H9 (cell line): ENCODE results near the gene RPS6KA1. TPM values are rescaled to one million over a fixed set of nuclear protein-coding genes. Genes with fewer than 3 reads are reported as not detected.

Experiments
- DNase-seq: peaks from one replicate; pipeline ENCODE4 v3.0.0-alpha.2; 2017
- H2AFZ ChIP-seq: one replicate; pipeline ENCODE4 v1.6.1; 2013; ENCODE audit warnings: mild to moderate bottlenecking, low read length, control low read depth, moderate library complexity
- H2AK5ac ChIP-seq: 2 replicates; pipeline ENCODE4 v1.6.1; 2013; ENCODE audit warnings: low read length, control low read depth, mixed read lengths; ENCODE audit not compliant: insufficient read length
- H2BK120ac ChIP-seq: one replicate; pipeline ENCODE4 v1.6.1; 2013; ENCODE audit warnings: low read depth, mild to moderate bottlenecking, low read length, control low read depth, inconsistent platforms; ENCODE audit not compliant: poor library complexity, severe bottlenecking
- H2BK12ac ChIP-seq: 2 replicates; pipeline ENCODE4 v1.6.1; 2013; ENCODE audit warnings: low read length, control low read depth, mixed read lengths, low read depth; ENCODE audit not compliant: insufficient read length
- H2BK15ac ChIP-seq: 2 replicates; pipeline ENCODE4 v1.6.1; 2013; ENCODE audit warnings: low read depth, low read length, control low read depth
- H2BK20ac ChIP-seq: one replicate; pipeline ENCODE4 v1.6.1; 2013; ENCODE audit warnings: low read depth, mild to moderate bottlenecking, low read length, control low read depth, inconsistent platforms; ENCODE audit not compliant: poor library complexity, severe bottlenecking
- H2BK5ac ChIP-seq: 2 replicates; pipeline ENCODE4 v1.6.1; 2013; ENCODE audit warnings: low read length, control low read depth, mixed read lengths; ENCODE audit not compliant: insufficient read length
- H3K14ac ChIP-seq: 2 replicates; pipeline ENCODE4 v1.6.1; 2013; ENCODE audit warnings: low read length, control low read depth; ENCODE audit not compliant: insufficient read depth
- H3K18ac ChIP-seq: 2 replicates; pipeline ENCODE4 v1.6.1; 2013; ENCODE audit warnings: low read depth, mild to moderate bottlenecking, mixed read lengths, low read length, control low read depth; ENCODE audit not compliant: insufficient read length
- H3K23ac ChIP-seq: 2 replicates; pipeline ENCODE4 v1.6.1; 2013; ENCODE audit warnings: low read length, control low read depth, mixed read lengths, low read depth; ENCODE audit not compliant: insufficient read length
- H3K23me2 ChIP-seq: 2 replicates; pipeline ENCODE4 v1.6.1; 2013; ENCODE audit warnings: low read depth, mild to moderate bottlenecking, mixed read lengths, low read length, control low read depth; ENCODE audit not compliant: insufficient read length, poor library complexity, severe bottlenecking
- H3K27ac ChIP-seq: 2 replicates; pipeline ENCODE4 v1.5.1; 2013; ENCODE audit warnings: low read length, control low read depth, mixed read lengths, low read depth; ENCODE audit not compliant: insufficient read length
- H3K27me3 ChIP-seq: 2 replicates; pipeline ENCODE4 v1.6.1; 2013; ENCODE audit warnings: low read length, control low read depth, inconsistent platforms; ENCODE audit not compliant: insufficient read depth
- H3K4ac ChIP-seq: 2 replicates; pipeline ENCODE4 v1.6.1; 2013; ENCODE audit warnings: low read depth, mild to moderate bottlenecking, control low read depth, inconsistent platforms, low read length, moderate library complexity
- H3K4me1 ChIP-seq: 2 replicates; pipeline ENCODE4 v1.6.1; 2013; ENCODE audit warnings: low read length, control low read depth, inconsistent platforms; ENCODE audit not compliant: insufficient read depth
- H3K4me2 ChIP-seq: 2 replicates; pipeline ENCODE4 v1.6.1; 2013; ENCODE audit warnings: low read length, control low read depth, mixed read lengths; ENCODE audit not compliant: insufficient read length, insufficient read depth
- H3K56ac ChIP-seq: 2 replicates; pipeline ENCODE4 v1.6.1; 2013; ENCODE audit warnings: low read depth, mild to moderate bottlenecking, mixed read lengths, low read length, control low read depth; ENCODE audit not compliant: insufficient read length
- H3K79me1 ChIP-seq: 2 replicates; pipeline ENCODE4 v1.6.1; 2013; ENCODE audit warnings: low read depth, mild to moderate bottlenecking, moderate library complexity, low read length, control low read depth, inconsistent platforms; ENCODE audit not compliant: insufficient read depth, poor library complexity, severe bottlenecking
- H3K79me2 ChIP-seq: 2 replicates; pipeline ENCODE4 v1.6.1; 2013; ENCODE audit warnings: low read length, control low read depth, inconsistent platforms; ENCODE audit not compliant: insufficient read depth
- H3K9ac ChIP-seq: 2 replicates; pipeline ENCODE4 v1.6.1; 2013; ENCODE audit warnings: low read length, control low read depth, mixed read lengths; ENCODE audit not compliant: insufficient read length; ENCODE audit errors: extremely low read depth
- H3K9me3 ChIP-seq: one replicate; pipeline ENCODE4 v1.6.1; 2013; ENCODE audit warnings: low read depth, low read length, inconsistent platforms; ENCODE audit not compliant: control insufficient read depth
- H3T11ph ChIP-seq: one replicate; pipeline ENCODE4 v1.6.1; 2013; ENCODE audit warnings: mild to moderate bottlenecking, low read length, control low read depth, inconsistent platforms
- H4K20me1 ChIP-seq: one replicate; pipeline ENCODE4 v1.6.1; 2013; ENCODE audit not compliant: control insufficient read depth, insufficient read length, insufficient read depth
- H4K5ac ChIP-seq: 2 replicates; pipeline ENCODE4 v1.6.1; 2013; ENCODE audit warnings: low read depth, mild to moderate bottlenecking, mixed read lengths, low read length, control low read depth; ENCODE audit not compliant: insufficient read length
- H4K8ac ChIP-seq: replicated peaks from 2 replicates; pipeline ENCODE4 v1.6.1; 2013; ENCODE audit warnings: low read length, control low read depth, mixed read lengths, low read depth; ENCODE audit not compliant: insufficient read length
- H4K91ac ChIP-seq: 2 replicates; pipeline ENCODE4 v1.6.1; 2013; ENCODE audit warnings: low read depth, mild to moderate bottlenecking, moderate library complexity, mixed read lengths, low read length, control low read depth; ENCODE audit not compliant: insufficient read length
- H3K27ac Mint-ChIP-seq, 3 experiments: 2 replicates in 2 of 3; 3 replicates in 1 of 3; pipeline ENCODE4 v1.8.0; 2020 to 2021; ENCODE audit warnings: mixed read lengths in 3 of 3, mild to moderate bottlenecking in 1 of 3, moderate library complexity in 1 of 3
- H3K27me3 Mint-ChIP-seq: 2 replicates; pipeline ENCODE4 v1.8.0; 2021; ENCODE audit warnings: low read depth, mild to moderate bottlenecking, moderate library complexity, mixed read lengths
- H3K36me3 Mint-ChIP-seq, 3 experiments: 2 replicates in 2 of 3; 3 replicates in 1 of 3; pipeline ENCODE4 v1.8.0; 2020 to 2021; ENCODE audit warnings: low read depth in 3 of 3, mixed read lengths in 3 of 3; ENCODE audit not compliant: insufficient read depth in 1 of 3
- H3K4me1 Mint-ChIP-seq, 2 experiments: 2 replicates each; pipeline ENCODE4 v1.8.0; 2020; ENCODE audit warnings: mixed read lengths in 2 of 2
- H3K4me3 Mint-ChIP-seq, 2 experiments: 2 replicates in 1 of 2; 3 replicates in 1 of 2; pipeline ENCODE4 v1.8.0; 2020 to 2021; ENCODE audit warnings: mild to moderate bottlenecking in 2 of 2, mixed read lengths in 2 of 2, moderate library complexity in 1 of 2
- H3K9me3 Mint-ChIP-seq, 2 experiments: 2 replicates in 1 of 2; 3 replicates in 1 of 2; pipeline ENCODE4 v1.8.0; 2020; ENCODE audit warnings: mild to moderate bottlenecking in 2 of 2, mixed read lengths in 2 of 2, moderate library complexity in 1 of 2
- WGBS: extraction: QIAGEN DNeasy Blood & Tissue Kit; methylation state at CpG from one replicate; pipeline ENCODE4 v1.1.7; 2013; ENCODE audit warnings: missing lambda C conversion rate, low lambda C conversion rate, mixed read lengths; ENCODE audit not compliant: insufficient read length; ENCODE audit errors: extremely low coverage; 5-methylcytosine and 5-hydroxymethylcytosine counted together
- total RNA-seq: library from RNA; stranded (reverse); gene quantifications from 2 replicates; pipeline ENCODE4 v1.2.1, GENCODE V29; 2021
- TF ChIP-seq, protein P1 (sequence below): fragments of 200-600 bp; sonication (generic); conservative IDR thresholded peaks from 3 replicates; pipeline ENCODE4 v1.8.0; 2021; ENCODE audit warnings: antibody characterized with exemption, mild to moderate bottlenecking

The RPS6KA1 gene
- total RNA-seq, 1 experiment from 2014 or later: 45.3 TPM

DNA sequence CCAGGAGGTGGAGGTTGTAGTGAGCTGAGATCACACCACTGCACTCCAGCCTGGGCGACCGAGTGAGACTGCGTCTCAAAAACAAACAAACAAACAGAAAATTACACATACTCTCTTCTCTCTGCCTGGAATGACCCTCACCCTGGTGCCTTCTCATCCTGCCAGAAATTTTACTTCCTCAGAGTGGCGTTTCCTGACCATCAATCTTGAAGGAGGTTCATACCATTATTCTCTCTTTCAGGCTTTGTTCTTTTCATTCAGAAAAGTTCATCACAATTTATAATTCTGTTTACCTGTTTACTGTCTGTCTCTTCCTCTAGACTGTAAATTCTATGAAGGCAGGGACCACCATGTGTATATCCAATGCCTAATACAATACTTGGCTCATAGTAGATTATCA is 79.3 kb downstream of the RPS6KA1 start:
- TF ChIP-seq, protein P1, sequence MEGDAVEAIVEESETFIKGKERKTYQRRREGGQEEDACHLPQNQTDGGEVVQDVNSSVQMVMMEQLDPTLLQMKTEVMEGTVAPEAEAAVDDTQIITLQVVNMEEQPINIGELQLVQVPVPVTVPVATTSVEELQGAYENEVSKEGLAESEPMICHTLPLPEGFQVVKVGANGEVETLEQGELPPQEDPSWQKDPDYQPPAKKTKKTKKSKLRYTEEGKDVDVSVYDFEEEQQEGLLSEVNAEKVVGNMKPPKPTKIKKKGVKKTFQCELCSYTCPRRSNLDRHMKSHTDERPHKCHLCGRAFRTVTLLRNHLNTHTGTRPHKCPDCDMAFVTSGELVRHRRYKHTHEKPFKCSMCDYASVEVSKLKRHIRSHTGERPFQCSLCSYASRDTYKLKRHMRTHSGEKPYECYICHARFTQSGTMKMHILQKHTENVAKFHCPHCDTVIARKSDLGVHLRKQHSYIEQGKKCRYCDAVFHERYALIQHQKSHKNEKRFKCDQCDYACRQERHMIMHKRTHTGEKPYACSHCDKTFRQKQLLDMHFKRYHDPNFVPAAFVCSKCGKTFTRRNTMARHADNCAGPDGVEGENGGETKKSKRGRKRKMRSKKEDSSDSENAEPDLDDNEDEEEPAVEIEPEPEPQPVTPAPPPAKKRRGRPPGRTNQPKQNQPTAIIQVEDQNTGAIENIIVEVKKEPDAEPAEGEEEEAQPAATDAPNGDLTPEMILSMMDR: no peak
- Histone ChIP-seq H3K4ac (no peak overlapping the region), H2AK5ac (no peak overlapping the region), H4K8ac (no peak overlapping the region), H3K9me3 (no peaks in the 10 kb centered on the region), H2AFZ (no peak overlapping the region), H3K27me3 (no peaks in the 10 kb centered on the region), H3K56ac (no peak overlapping the region), H4K91ac (no peak overlapping the region), H2BK15ac (no peak overlapping the region), H4K5ac (no peak overlapping the region), H2BK5ac (no peak overlapping the region), H3K23me2 (no peaks in the 10 kb centered on the region), H3K4me2 (no peak overlapping the region), H2BK12ac (no peak overlapping the region), H3K79me1 (no peaks in the 10 kb centered on the region), H3K4me1 (no peaks in the 10 kb centered on the region; the same call in 1 of the 2 replicates), H3T11ph (no peak overlapping the region), H3K14ac (no peak overlapping the region), H2BK120ac (no peak overlapping the region), H3K23ac (no peak overlapping the region), H4K20me1 (no peaks in the 10 kb centered on the region), H3K27ac (no peak overlapping the region), H3K79me2 (no peaks in the 10 kb centered on the region; the same call in 1 of the 2 replicates), H3K18ac (no peak overlapping the region), H2BK20ac (no peak overlapping the region), H3K9ac (no peak overlapping the region)
- H3K27me3 Mint-ChIP-seq: no peaks in the 10 kb centered on the region
- H3K4me3 Mint-ChIP-seq: no peak overlapping the region
- peaks cover 22 to 32% of the 10 kb centered on the region in 2 experiments for H3K4me1 Mint-ChIP-seq
- H3K27ac Mint-ChIP-seq: no peak overlapping the region
- no CpG with 5 or more reads among the region's 4 CpGs for WGBS
- no peaks in the 10 kb centered on the region for H3K9me3 Mint-ChIP-seq
- H3K36me3 Mint-ChIP-seq: no peaks in the 10 kb centered on the region
- DNase-seq: no peak
